ENCODE measurements around the gene CELA1. TPM values are rescaled to one million over a fixed set of nuclear protein-coding genes. Genes with fewer than 3 reads are reported as not detected.

The CELA1 gene
- total RNA-seq, 6 experiments from 2014 or later, result not detected

GRCh38 chr12:51368640-51369517 is 22.4 kb upstream of the CELA1 start:
- TF ChIP-seq CTCF (IDR thresholded peaks at IDR 0.05), result no peak
- H3K4me1 ChIP-seq, result peaks cover 0 to 16% (median 2%) of the 10 kb centered on the region in 4 donors
- WGBS (ENCODE audit: insufficient coverage, low coverage, low lambda C conversion rate, missing lambda C conversion rate), result 84% methylated on average over 10 of the region's 17 CpGs
- DNase-seq (peak in 2 of 3 donors; percentile 54 to 68), ATAC-seq (peak; percentile 26 to 30 (median 29))
- H3K27me3 ChIP-seq, result no peaks in the 10 kb centered on the region
- H3K36me3 ChIP-seq, result no peaks in the 10 kb centered on the region
- no peak overlapping the region for H3K27ac ChIP-seq
- intact Hi-C loops (cut with DNase I), result no loop called here
- no peak overlapping the region for H3K4me3 ChIP-seq
- H3K9me3 ChIP-seq, result no peaks in the 10 kb centered on the region

DNA sequence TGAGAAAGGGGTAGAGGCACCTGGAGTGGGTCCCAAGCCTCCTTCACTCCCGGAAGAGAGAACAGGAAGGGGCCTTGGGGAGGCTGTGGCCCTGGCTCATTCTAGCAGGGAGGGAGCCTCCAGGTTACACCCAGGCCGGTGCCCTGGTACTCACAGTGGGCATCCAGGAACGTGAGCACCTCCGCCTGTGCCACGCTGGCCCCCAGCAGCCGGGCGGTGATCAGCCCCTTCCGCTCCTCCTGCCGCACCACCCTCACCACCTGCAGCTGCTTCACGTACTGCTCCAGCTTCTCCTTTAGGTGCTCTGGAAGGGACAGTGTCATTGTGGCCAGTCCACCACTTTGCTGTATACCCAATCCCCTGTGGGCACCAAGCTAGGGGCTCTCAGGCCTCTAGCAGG is 18.8 kb upstream of the CELA1 start:
- no peak for DNase-seq
- Histone ChIP-seq H3K27me3 (no peaks in the 10 kb centered on the region), H3K4me1 (no peaks in the 10 kb centered on the region), H3K27ac (no peak overlapping the region), H3K9me3 (no peaks in the 10 kb centered on the region), H3K4me3 (no peak overlapping the region), H3K36me3 (no peaks in the 10 kb centered on the region)
- ATAC-seq, result no peak
- WGBS (ENCODE audit: insufficient coverage, low coverage, low lambda C conversion rate, missing lambda C conversion rate), result no CpG with 5 or more reads among the region's 10 CpGs
- intact Hi-C loops (cut with DNase I), result no loop called here
- TF ChIP-seq CTCF (IDR thresholded peaks at IDR 0.05), result no peak
- TF ChIP-seq POLR2A (IDR thresholded peaks at IDR 0.05), result no peak

DNA sequence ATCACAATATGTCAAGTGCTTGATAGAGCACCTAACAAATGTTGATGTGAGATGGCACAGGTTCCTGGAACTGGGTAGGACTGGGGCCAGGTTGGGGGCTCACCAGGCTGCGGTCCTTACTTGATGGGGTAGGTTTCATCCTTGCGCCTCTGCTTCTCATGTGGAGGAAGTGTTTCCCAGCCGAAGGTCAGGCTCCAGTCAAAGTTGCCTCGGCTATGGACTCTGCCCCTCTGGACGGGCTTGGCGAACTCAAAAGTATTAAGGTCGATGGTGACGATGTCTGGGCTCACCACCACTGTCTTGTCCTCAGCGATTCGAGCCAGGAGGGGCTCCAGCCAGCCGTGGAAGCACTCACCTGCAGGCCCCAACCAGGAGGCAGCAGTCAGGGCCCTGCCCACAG is 17.5 kb upstream of the CELA1 start:
- no CpG with 5 or more reads among the region's 11 CpGs for WGBS (ENCODE audit: insufficient coverage, low coverage, low lambda C conversion rate, missing lambda C conversion rate)
- Histone ChIP-seq H3K27ac (no peak overlapping the region), H3K27me3 (no peaks in the 10 kb centered on the region), H3K4me1 (no peaks in the 10 kb centered on the region), H3K36me3 (no peaks in the 10 kb centered on the region), H3K4me3 (no peak overlapping the region), H3K9me3 (no peaks in the 10 kb centered on the region)
- no peak for ATAC-seq
- DNase-seq, result no peak
- intact Hi-C loops (cut with DNase I), result no loop called here
- TF ChIP-seq CTCF (IDR thresholded peaks at IDR 0.05) (no peak), POLR2A (IDR thresholded peaks at IDR 0.05) (no peak)

DNA sequence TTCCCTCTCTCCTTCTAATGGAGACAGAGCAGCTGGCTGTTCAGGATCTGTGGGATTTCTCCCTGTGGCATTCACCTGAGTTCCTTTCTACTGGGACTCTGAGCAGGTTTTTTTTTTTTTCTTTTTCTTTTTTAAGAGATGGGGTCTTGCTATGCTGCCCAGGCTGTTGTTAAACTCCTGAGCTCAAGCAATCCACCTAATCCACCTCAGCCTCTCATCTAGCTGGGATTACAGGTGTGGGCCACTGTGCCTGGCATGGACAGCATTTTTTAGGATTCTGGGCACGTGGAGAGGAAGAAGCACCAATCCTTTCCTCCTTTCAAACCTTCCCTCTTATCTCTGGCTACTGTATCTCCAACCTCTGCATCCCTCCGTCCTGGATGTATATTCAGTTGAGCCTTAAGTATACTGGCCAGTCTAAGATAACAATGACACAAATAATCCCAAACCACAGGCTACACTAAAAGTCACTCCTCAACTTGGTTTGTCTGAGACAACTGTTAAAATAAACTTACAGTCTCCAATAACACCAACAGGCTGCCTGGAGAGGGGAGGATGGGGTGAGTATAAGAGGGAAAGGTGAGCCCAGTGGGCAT is 16.4 kb upstream of the CELA1 start:
- no peak for TF ChIP-seq POLR2A (IDR thresholded peaks at IDR 0.05)
- ATAC-seq (no peak), DNase-seq (no peak)
- Histone ChIP-seq H3K9me3 (no peaks in the 10 kb centered on the region), H3K27me3 (no peaks in the 10 kb centered on the region), H3K27ac (no peak overlapping the region), H3K36me3 (no peaks in the 10 kb centered on the region), H3K4me3 (no peak overlapping the region), H3K4me1 (no peaks in the 10 kb centered on the region)
- WGBS (ENCODE audit: insufficient coverage, low coverage, low lambda C conversion rate, missing lambda C conversion rate), result 72% methylated on average over 2 of the region's 2 CpGs
- intact Hi-C loops (cut with DNase I), result no loop called here

- TF ChIP-seq CTCF (IDR thresholded peaks at IDR 0.05) (no peak), POLR2A (IDR thresholded peaks at IDR 0.05) (no peak)
- no peaks in the 10 kb centered on the region for H3K27me3 ChIP-seq
- no peak for DNase-seq
- no peak overlapping the region for H3K4me3 ChIP-seq
- no peaks in the 10 kb centered on the region for H3K36me3 ChIP-seq
- no peak overlapping the region for H3K27ac ChIP-seq
- no CpG with 5 or more reads among the region's 6 CpGs for WGBS (ENCODE audit: insufficient coverage, low coverage, low lambda C conversion rate, missing lambda C conversion rate)
- no peaks in the 10 kb centered on the region for H3K4me1 ChIP-seq
- H3K9me3 ChIP-seq, result no peaks in the 10 kb centered on the region
- intact Hi-C loops (cut with DNase I), result no loop called here
- no peak for ATAC-seq
These were observed 15.8 kb upstream of the CELA1 start for GRCh38 chr12:51362307-51362706.

Measured in right lobe of liver (tissue), 6 donors.